ENCODE measurements around the gene PRKCE. TPM values are rescaled to one million over a fixed set of nuclear protein-coding genes. Genes with fewer than 3 reads are reported as not detected.
A peak's percentile ranks its signal among the peaks of the same experiment; 100 is the strongest.

The PRKCE gene
- total RNA-seq, 2 experiments from 2014 or later, result 17.0 to 42.1 TPM

DNA sequence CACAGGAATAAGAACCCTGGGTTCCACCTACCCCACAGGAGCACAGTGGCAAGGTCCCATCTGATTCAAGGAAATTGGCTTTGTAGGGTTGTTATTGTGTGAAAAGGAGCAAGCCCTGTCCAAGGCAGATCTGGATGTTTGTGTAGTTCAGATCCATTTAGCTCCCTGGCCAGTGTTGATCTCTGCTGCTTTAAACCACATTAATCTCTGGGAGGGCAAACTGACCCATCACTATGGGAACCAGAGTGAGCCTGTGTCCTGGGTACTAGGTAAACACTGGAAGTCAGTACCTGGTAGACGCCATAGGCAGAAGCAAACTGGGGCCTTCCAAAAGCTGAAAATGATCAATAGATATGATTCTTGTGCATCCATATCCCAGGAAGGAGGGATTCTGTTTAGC is 374.2 kb downstream of the PRKCE start:
- BruUV-seq (replicated peaks), result no TSS peak
- Histone ChIP-seq H4K20me1 (ENCODE audit: insufficient read depth, low read length) (no peaks in the 10 kb centered on the region; the same call in 1 of the 2 replicates), H2AFZ (ENCODE audit: low read length) (no peak overlapping the region)

DNA sequence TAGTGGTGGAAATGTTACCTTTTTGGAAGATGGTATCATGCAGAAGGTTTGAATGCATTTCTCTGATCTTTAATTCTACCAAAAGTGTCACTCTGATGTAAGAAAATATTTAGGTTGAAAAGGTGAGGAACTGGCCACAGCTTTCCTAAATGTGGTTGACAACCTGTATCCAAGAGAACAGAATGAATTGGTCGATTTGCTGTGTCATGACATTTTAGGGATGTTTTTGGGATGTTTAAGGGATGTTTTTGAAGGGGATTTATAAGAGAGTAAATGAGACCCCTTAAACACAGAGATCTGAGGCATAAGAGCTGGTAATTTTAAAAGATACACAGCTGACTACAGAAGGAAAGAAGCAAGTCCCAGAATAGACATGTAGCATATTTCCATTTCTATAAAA is 375.0 kb downstream of the PRKCE start:
- no peak for DNase-seq (ENCODE audit: low spot score)
- ChIA-PET POLR2A (interaction anchor here (0.7 kb wide), 1 partner anchor 677 kb away, joined by 3 read pairs; no protein-coding TSS in a partner anchor), CTCF (ENCODE audit: unreplicated experiment) (no interaction called here)
- Histone ChIP-seq H3K36me3 (ENCODE audit: insufficient read depth, low read length) (no peaks in the 10 kb centered on the region), H2AFZ (ENCODE audit: low read length) (no peak overlapping the region), H3K4me1 (ENCODE audit: insufficient read depth, low read length, poor library complexity, severe bottlenecking) (no peaks in the 10 kb centered on the region), H3K9me2 (ENCODE audit: insufficient read depth, low read length) (no peaks in the 10 kb centered on the region), H3K9me3 (ENCODE audit: low read length) (no peaks in the 10 kb centered on the region), H3K4me3 (ENCODE audit: low read depth, low read length, poor library complexity, severe bottlenecking) (no peak overlapping the region), H3K79me2 (ENCODE audit: insufficient read depth, low read depth, low read length) (no peaks in the 10 kb centered on the region), H3K4me2 (ENCODE audit: low read length) (no peak overlapping the region), H3K27ac (ENCODE audit: low read depth, low read length, poor library complexity, severe bottlenecking) (no peak overlapping the region), H4K20me1 (ENCODE audit: insufficient read depth, low read length) (no peaks in the 10 kb centered on the region; the same call in 1 of the 2 replicates)
- intact Hi-C loops (cut with micrococcal nuclease; ENCODE audit: unreplicated experiment), result no loop called here
- no peak for TF ChIP-seq EZH2phosphoT487 (IDR thresholded peaks at IDR 0.05; ENCODE audit: borderline replicate concordance, low read depth, low read length)
- no TSS peak for BruUV-seq (replicated peaks)

More for the DNA sequence above, 374.2 kb downstream of the PRKCE start:
- Histone ChIP-seq H3K27ac (ENCODE audit: low read depth, low read length, poor library complexity, severe bottlenecking) (no peak overlapping the region), H3K79me2 (ENCODE audit: insufficient read depth, low read depth, low read length) (no peaks in the 10 kb centered on the region), H3K36me3 (ENCODE audit: insufficient read depth, low read length) (no peaks in the 10 kb centered on the region), H3K9me2 (ENCODE audit: insufficient read depth, low read length) (no peaks in the 10 kb centered on the region), H3K4me1 (ENCODE audit: insufficient read depth, low read length, poor library complexity, severe bottlenecking) (no peaks in the 10 kb centered on the region), H3K4me3 (ENCODE audit: low read depth, low read length, poor library complexity, severe bottlenecking) (no peak overlapping the region), H3K9me3 (ENCODE audit: low read length) (no peaks in the 10 kb centered on the region), H3K4me2 (ENCODE audit: low read length) (no peak overlapping the region)
- ChIA-PET CTCF (ENCODE audit: unreplicated experiment) (no interaction called here), POLR2A (interaction anchor here (0.7 to 1.5 kb wide), 2 partner anchors 20 to 676 kb away, joined by 3 read pairs; no protein-coding TSS in a partner anchor)
- no peak for TF ChIP-seq EZH2phosphoT487 (IDR thresholded peaks at IDR 0.05; ENCODE audit: borderline replicate concordance, low read depth, low read length)
- TF ChIP-seq, protein P1, sequence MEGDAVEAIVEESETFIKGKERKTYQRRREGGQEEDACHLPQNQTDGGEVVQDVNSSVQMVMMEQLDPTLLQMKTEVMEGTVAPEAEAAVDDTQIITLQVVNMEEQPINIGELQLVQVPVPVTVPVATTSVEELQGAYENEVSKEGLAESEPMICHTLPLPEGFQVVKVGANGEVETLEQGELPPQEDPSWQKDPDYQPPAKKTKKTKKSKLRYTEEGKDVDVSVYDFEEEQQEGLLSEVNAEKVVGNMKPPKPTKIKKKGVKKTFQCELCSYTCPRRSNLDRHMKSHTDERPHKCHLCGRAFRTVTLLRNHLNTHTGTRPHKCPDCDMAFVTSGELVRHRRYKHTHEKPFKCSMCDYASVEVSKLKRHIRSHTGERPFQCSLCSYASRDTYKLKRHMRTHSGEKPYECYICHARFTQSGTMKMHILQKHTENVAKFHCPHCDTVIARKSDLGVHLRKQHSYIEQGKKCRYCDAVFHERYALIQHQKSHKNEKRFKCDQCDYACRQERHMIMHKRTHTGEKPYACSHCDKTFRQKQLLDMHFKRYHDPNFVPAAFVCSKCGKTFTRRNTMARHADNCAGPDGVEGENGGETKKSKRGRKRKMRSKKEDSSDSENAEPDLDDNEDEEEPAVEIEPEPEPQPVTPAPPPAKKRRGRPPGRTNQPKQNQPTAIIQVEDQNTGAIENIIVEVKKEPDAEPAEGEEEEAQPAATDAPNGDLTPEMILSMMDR (conservative IDR thresholded peaks at IDR 0.05; ENCODE audit: low read length), result no peak
- intact Hi-C loops (cut with micrococcal nuclease; ENCODE audit: unreplicated experiment), result no loop called here
- no peak for DNase-seq (ENCODE audit: low spot score)

DNA sequence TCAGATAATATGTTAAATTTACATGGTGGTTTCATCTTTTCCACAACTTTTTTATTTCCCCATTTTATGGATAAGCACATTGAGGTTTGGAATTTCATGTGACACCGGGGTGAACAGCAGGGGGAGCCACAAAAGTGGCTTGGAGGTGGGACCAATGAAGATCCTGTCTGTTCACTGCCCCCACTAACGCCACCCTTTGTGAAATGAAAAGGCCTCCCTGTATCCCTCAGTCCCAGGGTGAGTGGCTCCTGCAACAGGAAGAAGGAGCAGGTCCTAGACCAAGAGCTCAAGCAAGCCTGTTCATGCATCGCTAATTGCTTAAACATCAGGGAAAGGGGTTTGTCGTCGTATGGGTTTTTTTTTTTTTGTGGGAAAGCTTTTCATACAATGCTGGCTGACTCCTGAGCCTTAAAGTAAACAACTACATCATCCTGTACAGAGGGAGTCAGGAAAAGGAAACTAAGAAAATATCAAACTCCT is 377.9 kb downstream of the PRKCE start:
- no peak overlapping the region for H3K4me3 ChIP-seq (ENCODE audit: low read depth, low read length, poor library complexity, severe bottlenecking)
- no peaks in the 10 kb centered on the region for H3K9me2 ChIP-seq (ENCODE audit: insufficient read depth, low read length)
- no peaks in the 10 kb centered on the region for H3K4me1 ChIP-seq (ENCODE audit: insufficient read depth, low read length, poor library complexity, severe bottlenecking)
- no peak overlapping the region for H3K27ac ChIP-seq (ENCODE audit: low read depth, low read length, poor library complexity, severe bottlenecking)
- BruUV-seq (replicated peaks), result no TSS peak
- no peak overlapping the region for H3K4me2 ChIP-seq (ENCODE audit: low read length)
- no peaks in the 10 kb centered on the region for H3K9me3 ChIP-seq (ENCODE audit: low read length)
- intact Hi-C loops (cut with micrococcal nuclease; ENCODE audit: unreplicated experiment), result no loop called here
- no peak for DNase-seq (ENCODE audit: low spot score)
- CTCF ChIA-PET (ENCODE audit: unreplicated experiment), result no interaction called here
- POLR2A ChIA-PET, result no interaction called here
- H3K36me3 ChIP-seq (ENCODE audit: insufficient read depth, low read length), result no peaks in the 10 kb centered on the region
- H4K20me1 ChIP-seq (ENCODE audit: insufficient read depth, low read length), result no peaks in the 10 kb centered on the region; the same call in 1 of the 2 replicates
- no peaks in the 10 kb centered on the region for H3K79me2 ChIP-seq (ENCODE audit: insufficient read depth, low read depth, low read length)
- H2AFZ ChIP-seq (ENCODE audit: low read length), result no peak overlapping the region
- TF ChIP-seq EZH2phosphoT487 (IDR thresholded peaks at IDR 0.05; ENCODE audit: borderline replicate concordance, low read depth, low read length), result no peak
- TF ChIP-seq, protein P1 (conservative IDR thresholded peaks at IDR 0.05; ENCODE audit: low read length), result peak; percentile 47

Data from OCI-LY7 (cell line).